HG03354 (cell line): ENCODE results near the gene NOC2L.

Experiments used
- ATAC-seq: cut with Tn5 transposase; IDR thresholded peaks from one replicate; pipeline ENCODE4 v1.9.1; 2021; ENCODE audit warnings: mild to moderate bottlenecking; ENCODE audit not compliant: unreplicated experiment, poor library complexity, severe bottlenecking

NOC2L gene

DNA sequence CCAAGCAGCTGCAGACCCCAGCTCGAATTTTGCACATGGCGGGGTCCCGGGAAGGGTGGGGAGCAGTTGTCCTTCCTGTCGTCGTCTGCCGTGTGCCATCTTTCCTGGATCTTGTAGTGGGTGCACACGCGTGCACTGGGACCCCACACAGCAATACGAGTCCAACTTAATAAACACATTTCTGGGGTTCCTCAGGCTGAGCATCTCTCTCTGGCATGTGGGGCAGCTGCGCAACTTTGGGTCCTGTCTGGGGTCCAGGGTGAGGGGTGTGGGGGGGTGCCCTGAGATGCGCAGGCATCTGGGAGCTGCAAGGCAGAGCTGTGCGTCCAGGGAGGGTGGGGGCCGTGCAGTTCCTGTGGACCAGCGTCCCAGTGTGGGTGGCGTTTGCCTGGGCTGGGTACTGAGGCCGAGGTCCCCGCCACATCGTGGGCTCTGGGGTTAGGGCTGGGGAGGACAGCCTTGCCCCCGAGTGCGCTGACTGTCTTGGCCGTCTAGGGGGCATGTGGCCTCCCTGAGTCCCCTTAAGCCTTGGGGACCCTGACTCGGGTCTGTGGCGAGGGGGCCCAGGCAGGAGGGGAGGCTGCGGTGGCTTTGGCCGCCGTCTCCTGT is 6.6 kb upstream of the NOC2L start:
- ATAC-seq, result no peak

DNA sequence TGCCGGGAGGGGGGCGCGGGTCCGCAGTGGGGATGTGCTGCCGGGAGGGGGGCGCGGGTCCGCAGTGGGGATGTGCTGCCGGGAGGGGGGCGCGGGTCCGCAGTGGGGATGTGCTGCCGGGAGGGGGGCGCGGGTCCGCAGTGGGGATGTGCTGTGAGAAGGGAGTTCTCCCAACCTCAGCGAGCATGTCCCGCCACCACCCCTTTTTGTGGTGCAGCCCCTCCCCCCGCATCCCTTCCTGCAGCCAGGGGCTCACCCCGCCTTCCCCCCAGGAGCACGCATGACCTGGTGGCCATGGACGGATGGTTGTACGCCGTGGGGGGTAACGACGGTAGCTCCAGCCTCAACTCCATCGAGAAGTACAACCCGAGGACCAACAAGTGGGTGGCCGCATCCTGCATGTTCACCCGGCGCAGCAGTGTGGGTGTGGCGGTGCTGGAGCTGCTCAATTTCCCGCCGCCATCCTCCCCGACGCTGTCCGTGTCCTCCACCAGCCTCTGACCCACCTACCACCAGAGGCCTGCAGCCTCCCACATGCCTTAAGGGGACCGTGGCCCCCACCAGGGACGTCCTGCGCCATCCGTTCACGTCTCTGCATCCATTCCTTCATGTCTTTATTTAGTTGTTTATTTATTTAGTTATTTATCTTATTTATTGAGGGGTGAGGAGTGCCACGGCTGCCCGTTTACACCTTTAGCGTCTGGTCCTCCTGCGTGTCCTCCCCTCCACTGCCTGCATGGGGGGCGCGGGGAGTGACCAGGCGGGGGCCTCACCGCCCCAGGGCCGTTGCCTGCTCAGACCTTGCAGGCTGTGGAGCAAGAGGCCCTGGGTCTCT is 5.9 kb upstream of the NOC2L start:
- ATAC-seq, result no peak

DNA sequence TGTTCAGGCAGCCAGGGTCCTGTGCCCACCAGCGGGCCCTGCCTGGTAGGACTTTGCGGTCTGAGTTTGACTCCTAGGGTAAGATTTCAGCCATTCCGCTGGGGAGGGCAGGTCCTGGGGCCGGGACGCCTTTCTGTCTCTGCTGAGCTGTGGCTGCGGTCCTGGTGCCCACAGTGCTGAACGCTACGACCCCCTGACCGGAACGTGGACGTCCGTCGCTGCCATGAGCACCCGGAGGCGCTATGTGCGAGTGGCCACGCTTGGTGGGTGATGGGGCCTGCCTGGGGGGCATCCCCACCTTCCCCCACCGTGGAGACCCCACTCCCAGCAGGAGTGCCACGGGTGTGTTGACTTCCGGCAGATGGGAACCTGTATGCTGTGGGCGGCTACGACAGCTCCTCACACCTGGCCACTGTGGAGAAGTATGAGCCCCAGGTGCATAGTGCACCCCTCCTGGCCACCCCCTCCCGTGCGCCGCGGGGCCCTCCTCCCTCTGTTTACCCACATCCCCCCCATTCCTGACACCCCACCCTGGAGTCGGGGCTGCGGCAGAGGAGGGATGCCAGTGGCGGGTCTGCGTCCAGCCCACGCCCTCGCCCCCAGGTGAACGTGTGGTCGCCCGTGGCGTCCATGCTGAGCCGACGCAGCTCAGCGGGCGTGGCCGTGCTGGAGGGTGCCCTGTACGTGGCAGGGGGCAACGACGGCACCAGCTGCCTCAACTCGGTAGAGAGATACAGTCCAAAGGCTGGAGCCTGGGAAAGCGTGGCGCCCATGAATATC is 4.9 kb upstream of the NOC2L start:
- ATAC-seq, result no peak

DNA sequence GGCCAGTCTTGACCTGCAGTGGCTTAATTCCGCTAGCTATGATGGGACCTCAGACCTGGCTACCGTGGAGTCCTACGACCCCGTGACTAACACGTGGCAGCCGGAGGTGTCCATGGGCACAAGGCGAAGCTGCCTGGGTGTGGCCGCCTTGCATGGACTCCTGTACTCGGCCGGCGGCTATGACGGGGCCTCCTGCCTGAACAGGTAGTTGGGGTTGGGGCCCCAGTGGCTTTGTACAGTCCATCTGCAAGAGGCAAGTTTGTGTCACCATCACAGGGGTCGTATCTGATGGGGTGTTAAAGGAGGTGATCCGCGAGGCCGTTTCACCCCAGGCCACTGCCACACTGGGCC is 4.2 kb upstream of the NOC2L start:
- no peak for ATAC-seq

DNA sequence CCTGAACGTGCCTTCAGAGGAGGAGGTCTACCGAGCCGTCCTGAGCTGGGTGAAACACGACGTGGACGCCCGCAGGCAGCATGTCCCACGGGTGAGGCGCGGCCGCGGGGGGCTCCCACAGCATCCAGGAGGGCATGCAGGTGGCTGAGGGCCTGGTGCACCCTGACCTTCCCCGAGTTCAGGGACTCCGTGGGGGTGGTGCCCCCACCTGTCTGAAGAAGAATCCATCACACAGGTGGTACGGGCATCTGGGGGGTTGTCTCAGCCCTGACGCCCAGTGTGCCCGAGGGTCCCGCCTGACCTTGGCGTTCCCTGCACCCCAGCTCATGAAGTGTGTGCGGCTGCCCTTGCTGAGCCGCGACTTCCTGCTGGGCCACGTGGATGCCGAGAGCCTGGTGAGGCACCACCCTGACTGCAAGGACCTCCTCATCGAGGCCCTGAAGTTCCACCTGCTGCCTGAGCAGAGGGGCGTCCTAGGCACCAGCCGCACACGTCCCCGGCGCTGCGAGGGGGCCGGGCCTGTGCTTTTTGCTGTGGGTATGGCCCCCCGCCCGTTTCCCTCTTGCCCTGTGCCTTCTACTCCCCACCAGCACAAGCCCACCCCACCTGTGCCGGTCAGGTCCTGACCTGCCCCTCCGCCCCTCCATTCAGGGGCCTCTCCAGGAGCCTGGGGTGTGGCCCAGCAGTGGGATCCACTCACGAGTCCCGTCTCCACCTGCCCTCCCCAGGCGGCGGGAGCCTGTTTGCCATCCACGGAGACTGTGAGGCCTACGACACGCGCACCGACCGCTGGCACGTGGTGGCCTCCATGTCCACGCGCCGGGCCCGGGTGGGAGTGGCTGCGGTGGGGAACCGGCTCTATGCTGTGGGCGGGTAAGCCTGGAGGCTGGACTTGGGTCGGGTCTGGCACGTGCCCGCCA is 3.6 kb upstream of the NOC2L start:
- ATAC-seq, result no peak

DNA sequence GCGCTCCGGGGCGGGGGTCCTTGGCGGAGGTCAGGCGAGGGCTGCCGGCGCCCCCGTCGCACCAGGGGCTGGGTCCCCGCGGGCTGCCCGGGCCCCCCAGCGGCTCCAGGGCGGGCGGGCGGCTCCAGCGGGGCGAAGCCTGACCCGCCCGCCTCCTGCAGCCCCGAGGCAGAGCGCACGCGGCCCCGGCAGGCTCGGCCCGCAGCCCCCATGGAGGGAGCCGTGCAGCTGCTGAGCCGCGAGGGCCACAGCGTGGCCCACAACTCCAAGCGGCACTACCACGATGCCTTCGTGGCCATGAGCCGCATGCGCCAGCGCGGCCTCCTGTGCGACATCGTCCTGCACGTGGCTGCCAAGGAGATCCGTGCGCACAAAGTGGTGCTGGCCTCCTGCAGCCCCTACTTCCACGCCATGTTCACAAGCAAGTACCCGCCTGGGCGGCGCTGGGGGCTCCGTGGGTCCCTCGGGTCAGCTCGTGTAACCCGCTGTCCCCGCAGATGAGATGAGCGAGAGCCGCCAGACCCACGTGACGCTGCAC is 2.1 kb upstream of the NOC2L start:
- no peak for ATAC-seq

DNA sequence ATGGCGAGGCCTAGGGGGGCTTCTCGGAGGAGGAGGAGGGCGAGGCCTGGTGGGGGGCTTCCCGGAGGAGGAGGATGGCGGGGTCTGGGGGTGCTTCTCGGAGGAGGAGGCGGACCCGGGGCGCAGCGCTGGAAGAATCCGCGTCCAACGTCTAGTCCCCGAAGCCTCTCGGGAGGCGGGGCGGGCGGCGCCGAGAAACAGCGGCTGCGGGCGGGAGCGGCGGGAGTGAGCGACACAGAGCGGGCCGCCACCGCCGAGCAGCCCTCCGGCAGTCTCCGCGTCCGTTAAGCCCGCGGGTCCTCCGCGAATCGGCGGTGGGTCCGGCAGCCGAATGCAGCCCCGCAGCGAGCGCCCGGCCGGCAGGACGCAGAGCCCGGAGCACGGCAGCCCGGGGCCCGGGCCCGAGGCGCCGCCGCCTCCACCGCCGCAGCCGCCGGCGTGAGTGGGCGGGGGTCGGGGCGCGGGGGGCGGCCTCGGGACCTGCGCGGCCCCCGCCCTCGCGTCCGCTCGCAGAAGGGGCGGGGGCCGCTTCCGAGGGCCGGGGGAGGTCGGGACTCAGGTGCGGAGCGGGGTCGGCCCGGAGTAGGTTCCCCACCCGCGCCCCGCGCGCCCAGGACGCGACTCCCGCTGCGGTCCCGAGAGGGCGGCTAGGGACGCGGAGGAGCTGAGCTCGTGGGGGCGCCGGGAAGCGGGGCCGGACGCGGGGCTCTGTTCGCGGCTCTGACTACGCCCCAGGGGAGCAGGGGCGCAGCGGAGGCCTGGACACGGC is 1.5 kb upstream of the NOC2L start, which contains the start of gene KLHL17:
TSS of gene KLHL17 (plus strand) at position 222 of the 769 bp plus-strand sequence. CDS start at position 332, 110 bp downstream.
- peak; percentile 52 for ATAC-seq

DNA sequence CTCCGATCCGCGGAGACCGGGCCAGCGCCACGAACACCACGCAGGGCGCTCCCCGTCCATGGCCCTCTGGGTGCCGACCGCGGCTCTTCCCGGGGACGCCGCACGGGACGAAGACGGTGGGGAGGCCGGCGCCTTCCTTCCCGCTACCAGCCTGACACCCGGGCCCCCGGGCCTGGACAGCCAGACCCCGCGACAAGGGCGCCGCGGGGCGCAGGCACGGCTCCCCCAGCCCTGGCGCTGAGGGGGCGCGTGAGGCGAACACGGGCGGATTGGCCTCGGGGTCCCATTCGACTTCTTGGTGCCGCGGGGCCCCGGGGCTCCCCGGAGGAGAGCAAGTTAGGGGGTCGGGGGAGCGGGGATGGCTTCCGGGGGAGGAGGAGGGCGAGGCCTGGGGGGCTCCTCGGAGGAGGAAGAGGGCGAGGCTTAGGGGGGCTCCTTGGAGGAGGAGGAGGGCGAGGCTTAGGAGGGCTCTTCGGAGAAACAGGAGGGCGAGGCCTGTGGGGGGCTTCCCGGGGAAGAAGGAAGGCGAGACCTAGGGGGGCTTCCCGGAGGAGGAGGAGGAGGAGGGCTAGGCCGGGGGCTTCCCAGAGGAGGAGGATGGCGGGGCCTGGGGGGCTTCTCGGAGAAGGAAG is 791 bp upstream of the NOC2L start:
- ATAC-seq, result peak; percentile 4

DNA sequence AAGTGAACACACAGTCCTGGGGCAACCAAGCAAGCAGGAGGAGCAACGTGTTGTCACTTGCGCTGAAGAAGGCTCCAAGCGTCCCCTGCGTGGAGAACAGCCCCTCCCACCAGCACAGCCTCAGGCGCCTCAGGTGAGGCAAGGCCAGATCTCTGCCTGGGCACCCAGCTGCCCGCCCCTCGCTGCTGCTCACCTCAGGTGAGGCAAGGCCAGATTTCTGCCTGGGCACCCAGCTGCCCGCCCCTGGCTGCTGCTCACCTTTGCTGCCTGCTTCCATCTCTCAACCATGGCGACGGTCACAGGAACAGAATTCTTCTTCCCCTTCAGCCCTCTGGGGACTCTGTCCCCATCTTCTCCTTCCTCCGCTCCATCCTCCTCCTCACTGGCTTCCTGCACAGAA is 2.4 kb downstream of the NOC2L start:
- ATAC-seq, result no peak

DNA sequence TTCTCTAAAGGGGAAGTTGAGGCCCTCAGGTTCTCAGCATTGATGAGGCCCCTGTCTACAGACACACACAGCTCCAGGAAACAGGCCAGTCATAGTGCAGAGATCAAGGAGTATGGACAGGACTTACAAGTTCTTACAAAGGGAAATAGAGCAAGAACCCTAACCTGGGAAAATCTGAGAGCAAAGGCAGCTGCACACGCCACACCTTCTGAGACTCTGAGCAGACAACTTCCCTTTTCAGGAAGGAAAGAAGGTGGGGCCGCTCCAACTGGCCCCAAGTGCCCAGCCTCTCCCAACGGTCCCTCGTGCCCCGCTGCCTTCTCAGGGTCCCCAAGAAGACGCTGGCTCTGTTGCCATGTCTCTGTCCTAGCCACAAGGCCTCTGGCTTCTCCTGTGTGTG is 3.6 kb downstream of the NOC2L start:
- no peak for ATAC-seq

DNA sequence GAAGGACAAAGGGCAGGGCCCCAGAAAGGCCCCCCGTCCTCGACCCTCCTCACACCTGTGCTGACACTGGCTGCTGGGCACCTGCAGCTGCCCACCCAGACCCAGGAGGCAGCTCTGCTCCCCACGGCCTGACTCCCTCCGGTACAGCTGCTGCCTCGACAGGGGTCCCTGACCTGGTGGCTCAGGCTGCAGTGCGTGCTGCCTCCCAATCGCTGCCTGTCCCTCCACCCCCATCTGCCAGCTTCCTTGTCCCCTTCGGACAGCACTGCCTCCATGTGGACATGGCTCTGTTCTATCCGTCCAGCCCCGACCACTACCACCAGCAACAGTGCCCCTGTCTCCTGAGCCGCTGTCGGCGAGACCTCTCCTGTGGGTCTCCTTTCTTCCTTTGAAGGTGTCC is 4.1 kb downstream of the NOC2L start:
- ATAC-seq, result no peak

DNA sequence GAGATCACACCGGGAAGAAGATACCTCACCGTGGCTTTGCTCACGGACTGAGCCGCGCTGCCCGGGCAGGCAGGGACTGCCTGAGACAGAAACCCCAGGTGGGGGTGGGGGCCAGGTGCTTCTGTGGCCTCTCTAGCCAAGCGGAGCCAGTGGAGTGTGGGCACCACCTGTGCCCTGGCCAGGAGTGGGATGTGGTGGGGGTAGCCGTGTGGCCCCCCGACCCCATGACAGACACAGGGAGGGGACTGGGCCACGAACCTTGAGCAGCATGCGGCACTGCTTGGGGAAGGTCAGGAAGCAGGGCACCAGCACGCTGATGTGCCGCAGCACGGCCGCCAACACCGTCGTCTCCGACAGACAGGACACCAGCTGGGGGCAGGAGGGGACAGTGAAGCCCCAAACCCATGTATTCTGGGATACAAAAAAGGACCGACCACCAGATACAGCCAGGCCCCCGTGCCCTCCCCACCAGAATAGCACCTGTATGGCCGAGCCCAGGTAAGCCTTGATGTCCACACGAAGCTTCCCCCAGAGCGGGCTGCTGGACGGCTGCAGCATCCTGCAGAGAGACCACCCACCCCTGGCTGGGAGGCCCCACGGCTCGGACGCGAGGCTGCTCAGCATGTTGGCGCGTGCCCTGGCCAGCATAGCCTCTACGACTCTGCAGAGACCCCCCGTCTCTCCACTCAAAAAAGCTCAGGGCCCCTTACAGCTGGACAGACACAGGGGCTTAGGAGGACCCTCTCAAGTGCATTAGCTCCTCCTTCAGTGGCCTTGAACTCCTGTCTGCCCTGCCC is 5.3 kb downstream of the NOC2L start:
- ATAC-seq, result no peak

DNA sequence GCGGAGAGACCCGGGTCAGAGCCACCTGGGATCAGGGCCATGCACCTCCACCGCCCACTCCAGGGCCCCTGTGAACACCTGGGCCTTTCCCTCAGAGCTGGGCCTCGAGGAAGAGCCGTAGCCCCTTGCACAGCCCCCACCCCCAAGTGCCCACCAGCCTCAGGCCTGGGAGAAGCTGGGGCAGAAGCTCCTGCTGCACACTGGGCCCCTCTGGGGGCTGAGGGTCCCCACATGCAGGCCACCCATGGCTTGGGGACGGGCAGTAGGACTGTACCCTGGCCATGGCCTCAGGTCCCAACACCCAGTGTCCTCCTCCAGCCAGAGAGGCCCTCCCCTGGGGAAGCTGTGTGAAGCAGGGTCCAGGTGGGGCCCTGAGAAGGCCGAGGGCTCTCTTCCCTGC is 6.5 kb downstream of the NOC2L start:
- ATAC-seq, result no peak

DNA sequence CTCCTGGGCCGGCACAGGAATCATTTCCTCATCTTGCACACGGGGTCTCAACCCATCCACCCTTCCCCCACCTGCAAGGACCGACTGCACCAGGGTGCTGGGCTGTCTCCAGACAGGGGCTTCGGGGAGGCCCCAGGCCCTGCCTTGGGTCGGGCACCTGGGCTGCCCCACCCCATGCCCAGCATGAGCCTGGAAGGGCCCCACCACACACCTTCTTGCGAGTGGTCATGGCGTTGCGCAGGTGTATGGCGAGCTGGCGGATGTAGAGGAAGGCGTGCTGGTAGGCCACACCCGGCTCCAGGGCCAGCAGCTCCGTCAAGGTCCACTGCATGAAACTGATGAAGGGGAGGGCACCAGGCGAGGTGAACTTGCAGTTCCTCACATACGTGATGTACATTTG is 6.9 kb downstream of the NOC2L start:
- ATAC-seq, result no peak

DNA sequence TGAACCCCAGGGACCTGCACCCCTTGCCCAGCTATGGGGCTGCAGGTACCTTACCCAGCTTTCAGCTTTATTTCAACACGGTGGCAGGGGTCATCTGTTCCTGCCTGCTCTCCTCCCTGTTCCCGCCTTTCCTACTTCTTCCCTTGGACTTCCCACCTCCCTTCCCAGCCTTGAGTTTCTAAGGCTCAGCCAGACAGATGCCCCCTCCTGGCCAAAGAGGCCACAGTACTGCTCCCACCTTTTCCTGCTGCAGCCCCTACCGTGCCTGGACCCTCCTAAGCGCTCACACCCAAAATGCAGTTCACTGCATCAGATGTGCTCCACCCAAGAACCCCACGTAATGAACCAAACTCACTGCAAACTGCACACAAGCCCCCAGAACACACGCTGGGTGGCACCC is 7.7 kb downstream of the NOC2L start:
- ATAC-seq, result no peak

DNA sequence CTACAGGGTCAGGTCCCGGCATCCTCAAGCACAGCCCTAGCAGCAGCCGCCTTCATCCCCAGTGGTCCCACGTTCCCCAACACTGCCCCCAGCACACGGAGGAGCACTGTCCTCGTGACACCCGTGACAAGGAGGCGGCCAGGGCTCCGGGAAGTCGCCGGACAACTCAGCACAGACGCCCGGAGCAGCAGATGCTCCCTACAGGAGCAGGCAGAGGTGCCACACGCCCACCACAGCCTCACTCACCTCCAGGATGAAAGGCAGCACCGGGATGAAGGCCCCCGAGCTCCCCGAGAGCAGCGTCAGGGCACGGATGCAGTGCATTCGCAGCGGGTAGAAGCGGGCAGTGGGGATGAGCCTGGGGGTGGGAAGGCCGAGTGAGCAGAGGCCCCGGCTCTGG is 8.2 kb downstream of the NOC2L start:
- no peak for ATAC-seq

DNA sequence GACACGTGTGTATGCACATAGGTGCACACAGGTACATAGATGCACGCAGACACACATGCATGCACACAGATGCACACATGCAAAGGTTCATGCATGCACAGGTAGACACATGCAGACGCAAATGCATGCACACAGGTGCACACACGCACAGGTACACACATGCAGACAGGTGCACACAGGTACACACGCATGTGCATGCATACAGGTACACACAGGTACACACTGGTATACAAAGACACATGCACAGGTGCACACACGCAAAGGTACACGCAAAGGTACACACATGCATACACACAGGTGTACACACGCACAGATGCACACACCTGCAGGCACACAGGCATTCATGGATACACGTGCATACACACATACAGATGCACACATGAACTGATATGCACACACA is 8.8 kb downstream of the NOC2L start:
- no peak for ATAC-seq

DNA sequence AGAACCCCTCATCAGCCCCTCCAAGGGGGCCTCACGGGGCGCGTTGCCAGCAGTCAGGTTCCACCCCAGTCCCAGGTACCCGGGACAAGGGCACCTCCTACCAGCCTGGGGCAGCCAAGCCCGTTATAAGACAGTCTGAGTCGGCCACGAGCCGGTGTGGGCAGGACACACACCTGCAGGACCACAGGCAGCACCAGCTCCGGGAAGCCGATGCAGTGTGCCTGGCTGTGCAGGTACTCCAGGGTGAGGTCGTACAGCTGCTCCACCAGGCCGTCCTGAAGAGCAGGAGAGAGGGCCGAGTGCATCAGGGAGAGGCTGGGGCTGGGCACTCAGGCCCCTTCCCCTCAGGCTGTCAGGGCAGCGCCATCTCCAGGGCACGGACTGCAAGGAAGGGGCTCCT is 11.1 kb downstream of the NOC2L start:
- no peak for ATAC-seq
